Activated naive CD8-positive, alpha-beta T cell treated with anti-CD3 and anti-CD28 coated beads for 36 hours (primary cell): ENCODE data around the gene NDN. TPM values are rescaled to one million over a fixed set of nuclear protein-coding genes. Genes with fewer than 3 reads are reported as not detected.
"Not testable (repeated sequence)": the region's sequence is repeated elsewhere in the genome, so short reads cannot be mapped to it uniquely, and the experiment has no call there.

Experiments
- DNase-seq: peaks from one replicate; pipeline ENCODE4 v3.0.0; 2021
- H3K27ac Mint-ChIP-seq: one replicate; pipeline ENCODE4 v1.8.0; 2022; ENCODE audit warnings: mild to moderate bottlenecking, moderate library complexity, mixed read lengths
- H3K27me3 Mint-ChIP-seq: one replicate; pipeline ENCODE4 v1.8.0; 2022; ENCODE audit warnings: mild to moderate bottlenecking, mixed read lengths
- H3K36me3 Mint-ChIP-seq: one replicate; pipeline ENCODE4 v1.8.0; 2021; ENCODE audit warnings: mild to moderate bottlenecking, mixed read lengths
- H3K4me1 Mint-ChIP-seq: one replicate; pipeline ENCODE4 v1.8.0; 2021; ENCODE audit warnings: mixed read lengths
- H3K4me3 Mint-ChIP-seq: one replicate; pipeline ENCODE4 v1.8.0; 2022; ENCODE audit warnings: mild to moderate bottlenecking, moderate library complexity, mixed read lengths
- H3K9me3 Mint-ChIP-seq: one replicate; pipeline ENCODE4 v1.8.0; 2022; ENCODE audit warnings: mixed read lengths
- total RNA-seq, 2 experiments: library from RNA; stranded (reverse); gene quantifications; one replicate each; pipeline ENCODE4 v1.2.3, GENCODE V29; 2021

The NDN gene
- total RNA-seq = 1 to 10 TPM; 3.5 to 3.9 TPM

DNA sequence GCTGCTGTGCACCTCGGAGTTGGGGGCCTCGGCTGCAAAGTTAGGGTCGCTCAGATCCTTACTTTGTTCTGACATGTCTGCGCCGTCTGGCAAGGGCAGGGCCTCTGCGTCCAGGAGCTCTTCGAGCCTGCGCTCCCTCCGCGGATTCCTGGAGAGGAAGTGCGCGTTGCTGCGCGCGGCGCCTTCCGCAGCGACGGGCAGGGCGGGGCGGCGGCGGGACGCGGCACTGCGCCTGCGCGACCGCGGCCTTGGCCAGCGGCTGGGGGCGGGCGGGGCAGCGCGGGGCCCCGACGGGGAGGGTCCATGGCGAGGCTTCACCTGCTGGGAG, at the start of gene NDN:
Gene NDN (minus strand): TSS at position 163 of the 328 bp plus-strand sequence. CDS start 88 bp downstream, at position 75.
- Mint-ChIP-seq H3K9me3 (no peaks in the 10 kb centered on the region), H3K27ac (no peak within 1 kb of the TSS), H3K4me3 (peak within 1 kb of the TSS; percentile 22)

GRCh38 chr15:23736033-23736673, 49.0 kb upstream of the NDN start:
- H3K36me3 Mint-ChIP-seq = no peaks in the 10 kb centered on the region
- H3K27me3 Mint-ChIP-seq = no peaks in the 10 kb centered on the region
- DNase-seq = no peak
- peaks cover 4% of the 10 kb centered on the region for H3K9me3 Mint-ChIP-seq
- no peaks in the 10 kb centered on the region for H3K4me1 Mint-ChIP-seq
- H3K27ac Mint-ChIP-seq = no peak overlapping the region
- H3K4me3 Mint-ChIP-seq = no peak overlapping the region

More for the DNA sequence above, at the start of gene NDN:
- Mint-ChIP-seq H3K27me3 (peaks cover 8% of the 10 kb centered on the region), H3K36me3 (no peaks in the 10 kb centered on the region), H3K4me1 (no peaks in the 10 kb centered on the region)
- DNase-seq = peak; percentile 26

GRCh38 chr15:23734862-23735261, 47.8 kb upstream of the NDN start:
- Mint-ChIP-seq H3K4me3 (no peak overlapping the region), H3K27me3 (no peaks in the 10 kb centered on the region), H3K27ac (no peak overlapping the region), H3K9me3 (no peaks in the 10 kb centered on the region), H3K36me3 (no peaks in the 10 kb centered on the region), H3K4me1 (no peaks in the 10 kb centered on the region)
- no peak for DNase-seq

DNA sequence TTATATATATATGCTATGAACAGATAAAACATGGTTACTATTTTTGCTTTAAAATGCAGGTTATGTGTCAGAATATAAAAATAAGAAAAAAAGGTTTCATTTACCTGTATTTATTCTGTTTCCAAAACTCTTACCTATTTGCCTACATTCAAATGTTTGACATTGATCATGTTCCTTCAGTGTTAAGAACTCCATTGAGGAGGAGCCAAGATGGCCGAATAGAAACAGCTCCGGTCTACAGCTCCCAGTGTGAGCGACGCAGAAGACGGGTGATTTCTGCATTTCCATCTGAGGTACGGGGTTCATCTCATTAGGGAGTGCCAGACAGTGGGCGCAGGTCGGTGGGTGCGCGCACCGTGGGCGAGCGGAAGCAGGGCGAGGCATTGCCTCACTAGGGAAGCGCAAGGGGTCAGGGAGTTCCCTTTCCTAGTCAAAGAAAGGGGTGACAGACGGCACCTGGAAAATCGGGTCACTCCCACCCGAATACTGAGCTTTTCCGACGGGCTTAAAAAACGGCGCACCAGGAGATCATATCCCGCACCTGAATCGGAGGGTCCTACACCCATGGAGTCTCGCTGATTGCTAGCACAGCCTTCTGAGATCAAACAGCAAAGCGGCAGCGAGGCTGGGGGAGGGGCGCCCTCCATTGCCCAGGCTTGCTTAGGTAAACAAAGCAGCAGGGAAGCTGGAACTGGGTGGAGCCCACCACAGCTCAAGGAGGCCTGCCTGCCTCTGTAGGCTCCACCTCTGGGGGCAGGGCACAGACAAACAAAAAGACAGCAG, 27.0 kb upstream of the NDN start:
- H3K9me3 Mint-ChIP-seq, H3K4me3 Mint-ChIP-seq: not testable (repeated sequence)

GRCh38 chr15:23708332-23708731, 21.2 kb upstream of the NDN start:
- no peaks in the 10 kb centered on the region for H3K27me3 Mint-ChIP-seq
- H3K4me3 Mint-ChIP-seq = no peak overlapping the region
- H3K36me3 Mint-ChIP-seq = no peaks in the 10 kb centered on the region
- H3K27ac Mint-ChIP-seq = no peak overlapping the region
- no peaks in the 10 kb centered on the region for H3K4me1 Mint-ChIP-seq
- no peaks in the 10 kb centered on the region for H3K9me3 Mint-ChIP-seq
- DNase-seq = no peak

More for the DNA sequence above, 27.0 kb upstream of the NDN start:
- H3K4me1 Mint-ChIP-seq, DNase-seq, H3K27ac Mint-ChIP-seq, H3K27me3 Mint-ChIP-seq, H3K36me3 Mint-ChIP-seq: not testable (repeated sequence)

- Mint-ChIP-seq H3K9me3 (peaks cover 1% of the 10 kb centered on the region), H3K27me3 (no peaks in the 10 kb centered on the region), H3K4me1 (no peaks in the 10 kb centered on the region), H3K27ac (no peak overlapping the region), H3K36me3 (no peaks in the 10 kb centered on the region), H3K4me3 (no peak overlapping the region)
- no peak for DNase-seq
Measured at GRCh38 chr15:23695282-23695681, 8.2 kb upstream of the NDN start.

DNA sequence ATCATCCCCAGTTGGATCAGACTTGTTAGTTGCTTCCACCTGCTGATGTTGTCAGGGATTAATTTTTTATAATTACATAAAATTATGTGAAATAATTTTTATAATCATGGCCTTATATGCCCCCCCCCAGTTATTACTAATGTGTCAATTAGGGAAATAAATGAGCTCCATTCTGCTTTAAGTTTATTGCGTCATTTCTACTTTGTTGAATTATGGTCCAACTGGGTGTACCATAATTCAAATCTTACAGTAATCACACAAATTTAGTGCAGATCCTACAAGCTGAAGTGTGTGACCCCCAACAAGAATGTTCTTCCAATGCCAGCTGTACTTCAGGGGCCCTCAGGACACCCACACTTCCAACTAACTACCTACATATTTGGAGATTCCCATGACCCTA, 7.5 kb upstream of the NDN start:
- Mint-ChIP-seq H3K4me3 (no peak overlapping the region), H3K27ac (no peak overlapping the region), H3K36me3 (no peaks in the 10 kb centered on the region), H3K27me3 (no peaks in the 10 kb centered on the region), H3K9me3 (peaks cover 1% of the 10 kb centered on the region), H3K4me1 (no peaks in the 10 kb centered on the region)
- no peak for DNase-seq

DNA sequence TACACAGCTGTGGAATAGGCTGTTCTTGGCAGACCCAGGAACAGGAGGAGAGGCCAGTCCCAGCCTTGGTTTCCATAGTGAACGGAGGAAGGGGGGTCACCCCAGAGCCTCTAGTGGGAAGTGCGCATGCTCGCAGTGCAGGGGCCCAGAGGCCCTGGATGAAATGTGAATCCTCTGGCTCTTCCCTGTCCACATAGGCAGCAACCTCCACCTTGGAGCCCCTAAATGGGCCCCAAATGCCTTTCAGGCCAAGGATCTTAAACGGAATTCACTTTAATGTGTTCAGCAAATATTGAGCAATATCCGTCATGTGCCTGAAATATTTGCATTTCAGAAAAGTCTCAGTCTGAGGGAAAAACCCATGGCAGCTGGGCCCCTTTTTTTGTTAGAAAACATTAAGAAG, 3.3 kb upstream of the NDN start:
- Mint-ChIP-seq H3K27ac (no peak overlapping the region), H3K27me3 (peaks cover 8% of the 10 kb centered on the region), H3K4me3 (no peak overlapping the region), H3K36me3 (no peaks in the 10 kb centered on the region), H3K4me1 (no peaks in the 10 kb centered on the region), H3K9me3 (peaks cover under 1% of the 10 kb centered on the region)
- no peak for DNase-seq

DNA sequence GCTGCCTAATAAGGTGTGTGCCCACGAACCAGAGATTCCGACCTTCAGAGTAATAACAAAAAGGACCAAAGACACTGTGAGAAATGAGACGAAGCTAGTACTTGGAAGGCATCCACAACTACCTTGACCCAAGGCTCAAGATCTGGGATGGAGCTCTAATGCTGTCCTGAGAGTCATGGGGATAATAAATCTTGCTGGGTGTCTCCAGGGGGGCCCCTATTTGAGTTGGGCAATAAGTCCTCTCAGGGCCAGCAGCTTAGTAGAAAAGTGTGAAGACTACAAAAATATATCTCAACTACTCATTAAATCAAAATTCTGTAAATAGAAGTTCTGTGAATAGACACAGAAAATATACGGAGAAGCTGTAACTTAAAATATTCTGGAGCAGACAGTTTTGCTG, 2.9 kb upstream of the NDN start:
- Mint-ChIP-seq H3K27me3 (peaks cover 8% of the 10 kb centered on the region), H3K4me1 (no peaks in the 10 kb centered on the region), H3K9me3 (no peaks in the 10 kb centered on the region), H3K36me3 (no peaks in the 10 kb centered on the region), H3K27ac (no peak overlapping the region), H3K4me3 (no peak overlapping the region)
- no peak for DNase-seq

DNA sequence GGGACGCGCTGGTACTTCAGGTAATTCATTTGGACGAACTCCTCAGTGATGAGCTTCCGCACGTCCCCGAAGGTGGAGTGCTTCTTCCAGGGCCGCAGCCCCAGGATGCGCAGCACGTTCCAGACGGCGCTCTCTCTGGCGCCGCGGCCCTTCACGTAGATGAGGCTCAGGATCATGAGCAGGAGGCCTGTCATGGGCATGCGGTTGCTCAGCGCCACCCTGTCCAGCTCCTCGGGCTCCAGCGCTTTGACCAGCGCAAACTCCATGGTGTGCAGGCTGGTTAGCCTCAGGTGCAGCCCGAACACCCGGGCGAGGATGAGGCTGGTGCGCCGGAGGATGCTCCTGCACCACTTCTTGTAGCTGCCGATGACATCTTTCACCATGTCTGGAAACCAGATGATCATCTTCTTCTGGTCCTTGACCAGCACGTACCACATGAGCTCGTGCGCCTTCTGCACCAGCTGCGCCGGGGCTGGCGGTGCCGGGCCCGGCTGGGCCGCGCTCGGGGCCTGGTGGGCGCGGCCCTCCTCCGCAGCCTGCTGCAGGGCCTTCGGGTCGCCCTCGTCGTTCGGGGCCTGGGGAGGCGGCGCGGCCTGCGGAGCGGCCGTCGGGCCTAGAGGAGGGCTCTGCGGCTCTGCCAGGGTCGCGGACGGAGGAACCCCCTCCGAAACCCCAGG, 501 bp downstream of the NDN start:
- no peaks in the 10 kb centered on the region for H3K36me3 Mint-ChIP-seq
- H3K27ac Mint-ChIP-seq = no peak overlapping the region
- peaks cover 8% of the 10 kb centered on the region for H3K27me3 Mint-ChIP-seq
- H3K4me3 Mint-ChIP-seq = no peak overlapping the region
- no peaks in the 10 kb centered on the region for H3K9me3 Mint-ChIP-seq
- no peak for DNase-seq
- no peaks in the 10 kb centered on the region for H3K4me1 Mint-ChIP-seq

GRCh38 chr15:23671481-23671880, 15.6 kb downstream of the NDN start:
- H3K27me3 Mint-ChIP-seq = peaks cover 4% of the 10 kb centered on the region
- no peak overlapping the region for H3K4me3 Mint-ChIP-seq
- no peak overlapping the region for H3K27ac Mint-ChIP-seq
- H3K9me3 Mint-ChIP-seq = no peaks in the 10 kb centered on the region
- H3K4me1 Mint-ChIP-seq = no peaks in the 10 kb centered on the region
- DNase-seq = no peak
- no peaks in the 10 kb centered on the region for H3K36me3 Mint-ChIP-seq

GRCh38 chr15:23670970-23671369, 16.1 kb downstream of the NDN start:
- Mint-ChIP-seq H3K4me1 (no peaks in the 10 kb centered on the region), H3K36me3 (no peaks in the 10 kb centered on the region), H3K27me3 (peaks cover 4% of the 10 kb centered on the region), H3K9me3 (no peaks in the 10 kb centered on the region), H3K4me3 (no peak overlapping the region), H3K27ac (no peak overlapping the region)
- no peak for DNase-seq

- DNase-seq = no peak
- Mint-ChIP-seq H3K4me3 (no peak overlapping the region), H3K27ac (no peak overlapping the region), H3K9me3 (no peaks in the 10 kb centered on the region), H3K36me3 (no peaks in the 10 kb centered on the region), H3K27me3 (no peaks in the 10 kb centered on the region), H3K4me1 (no peaks in the 10 kb centered on the region)
Measured at GRCh38 chr15:23663232-23663631, 23.9 kb downstream of the NDN start.

GRCh38 chr15:23648920-23649515, 38.1 kb downstream of the NDN start:
- no peaks in the 10 kb centered on the region for H3K36me3 Mint-ChIP-seq
- H3K27ac Mint-ChIP-seq = no peak overlapping the region
- H3K4me1 Mint-ChIP-seq = no peaks in the 10 kb centered on the region
- no peak overlapping the region for H3K4me3 Mint-ChIP-seq
- peak; percentile 18 for DNase-seq
- no peaks in the 10 kb centered on the region for H3K9me3 Mint-ChIP-seq
- H3K27me3 Mint-ChIP-seq = peaks cover 8% of the 10 kb centered on the region
